Lung microvascular endothelial cell (primary cell): ENCODE results near the gene DNAH3. TPM values are rescaled to one million over a fixed set of nuclear protein-coding genes. Genes with fewer than 3 reads are reported as not detected.
A peak's percentile ranks its signal among the peaks of the same experiment; 100 is the strongest.
"Not testable (repeated sequence)": the region's sequence is repeated elsewhere in the genome, so short reads cannot be mapped to it uniquely, and the experiment has no call there.

Experiments used
- DNase-seq, 2 donors: peaks; one replicate each; pipeline versions ENCODE4 v3.0.0 to v3.0.0-alpha.2; 2010; ENCODE audit warnings: low read depth in 2 of 2
- total RNA-seq: library from RNA; depleted of rRNA; stranded (reverse); fragments of >200 nt; gene quantifications from 2 replicates; pipeline ENCODE4 v1.2.1, GENCODE V29; 2014

The DNAH3 gene
- total RNA-seq, 1 donor from 2014 or later, result not detected

- no peak for DNase-seq
Observed at GRCh38 chr16:20942256-20942655, 208.4 kb downstream of the DNAH3 start.

GRCh38 chr16:20941636-20941926 is 209.1 kb downstream of the DNAH3 start:
- no peak for DNase-seq

- DNase-seq, result no peak
Observed at GRCh38 chr16:20940871-20941635, 209.6 kb downstream of the DNAH3 start.

- no peak for DNase-seq
Observed at GRCh38 chr16:20939611-20940010, 211.0 kb downstream of the DNAH3 start.

DNA sequence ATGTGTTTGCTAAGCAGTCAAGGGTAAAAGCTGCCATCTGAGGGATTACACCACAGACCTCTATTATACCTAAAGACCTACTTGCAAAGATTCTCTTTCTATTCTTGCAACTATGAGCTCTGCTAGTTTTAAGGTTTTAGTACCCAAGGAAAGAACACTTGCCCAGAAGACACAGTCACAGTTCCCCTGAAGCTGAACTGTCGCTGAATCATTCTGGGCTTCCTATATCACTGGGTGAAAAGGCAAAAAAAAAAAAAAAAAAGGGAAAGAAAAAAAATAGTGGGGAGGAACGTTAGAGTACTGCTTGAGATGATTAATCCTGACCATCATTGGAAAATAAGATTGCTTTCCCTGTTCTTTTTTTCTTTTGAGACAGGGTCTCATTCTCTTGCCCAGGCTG is 212.2 kb downstream of the DNAH3 start:
- peak in 1 of 2 donors; percentile 63 for DNase-seq

- DNase-seq, result no peak
Observed at GRCh38 chr16:20937736-20938135, 212.9 kb downstream of the DNAH3 start.

DNA sequence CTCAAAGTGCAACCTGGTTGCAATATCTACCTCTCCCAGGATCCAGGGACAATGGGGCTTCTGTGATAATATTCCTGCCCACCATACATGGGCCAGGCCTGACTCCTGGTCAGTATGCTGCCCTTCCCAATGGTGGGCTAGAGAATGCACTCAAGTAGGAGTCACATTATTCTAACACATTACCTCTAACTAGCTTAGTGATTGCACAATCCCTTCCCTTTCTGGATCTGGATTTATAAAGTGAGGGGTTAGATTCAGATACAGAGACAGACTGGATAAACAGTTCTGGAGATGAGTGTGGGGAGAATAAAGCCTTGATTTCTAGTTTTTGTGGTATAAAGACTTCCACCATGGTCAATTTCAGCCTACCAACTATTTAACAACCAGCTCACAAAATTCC is 217.1 kb downstream of the DNAH3 start:
- DNase-seq, result no peak

GRCh38 chr16:20931066-20931600 is 219.5 kb downstream of the DNAH3 start:
- no peak for DNase-seq

DNA sequence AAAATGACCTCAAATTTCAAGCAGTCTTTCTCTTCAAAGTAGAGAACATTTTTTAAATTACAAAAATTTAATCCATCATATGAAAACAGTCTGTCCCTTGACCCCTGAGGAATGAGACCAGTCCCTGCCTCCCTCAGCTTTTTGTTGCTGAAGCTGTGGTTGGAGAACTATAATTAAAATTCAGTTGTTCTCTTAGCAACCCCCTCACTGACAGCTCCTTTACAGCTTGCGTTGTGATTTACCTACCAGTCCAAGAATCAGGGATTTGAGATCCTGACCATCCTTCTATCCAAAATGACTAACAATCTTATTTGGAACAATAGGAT is 220.3 kb downstream of the DNAH3 start:
- DNase-seq, result no peak

GRCh38 chr16:20929676-20930364 is 220.8 kb downstream of the DNAH3 start:
- not testable (repeated sequence) for DNase-seq

DNA sequence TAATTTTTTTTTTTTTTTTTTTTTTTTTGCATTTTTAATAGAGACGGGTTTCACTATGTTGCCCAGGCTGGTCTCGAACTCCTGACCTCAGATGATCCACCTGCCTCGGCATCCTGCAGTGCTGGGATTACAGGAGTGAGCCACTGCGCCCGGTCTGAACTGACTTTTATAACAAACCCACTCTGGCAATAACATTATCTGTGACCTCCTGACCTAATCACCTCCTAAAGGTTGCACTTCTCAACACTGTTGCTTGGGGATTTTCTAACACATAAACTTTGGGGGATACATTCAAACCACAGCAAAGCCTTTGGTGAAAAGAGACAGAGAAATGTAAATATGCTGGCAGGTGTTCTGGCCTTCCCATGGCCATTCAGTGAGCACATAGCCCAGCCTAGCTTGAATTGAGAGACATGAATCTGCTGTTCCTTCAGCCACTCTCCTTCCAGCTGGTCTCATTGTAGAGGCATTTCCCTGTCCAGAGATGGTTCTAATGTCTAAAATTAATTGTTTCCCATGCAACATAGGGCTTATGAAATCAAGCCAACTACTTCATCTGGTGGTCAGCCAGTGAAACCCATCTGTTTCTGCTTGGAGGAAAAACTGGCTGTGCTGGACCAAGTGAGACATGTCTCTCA is 221.8 kb downstream of the DNAH3 start:
- DNase-seq, result no peak

DNA sequence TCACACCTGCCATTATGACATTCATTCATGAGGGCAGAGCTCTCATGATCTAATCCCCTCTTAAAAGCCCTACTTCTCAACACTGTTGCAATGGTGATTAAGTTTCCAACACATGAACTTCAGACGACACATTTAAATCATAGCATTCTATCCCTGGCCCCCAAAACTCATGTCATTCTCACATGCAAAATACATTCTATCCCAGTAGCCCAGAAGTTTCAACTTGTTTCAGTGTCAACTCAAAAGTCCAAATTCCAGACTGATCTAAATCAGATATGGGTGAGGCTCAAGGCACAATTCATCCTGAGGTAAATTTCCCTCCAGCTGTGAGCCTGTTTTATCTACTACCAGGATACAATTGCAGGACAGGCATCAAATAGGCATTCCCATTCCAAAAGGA is 224.9 kb downstream of the DNAH3 start:
- DNase-seq, result no peak

GRCh38 chr16:20923876-20924275 is 226.8 kb downstream of the DNAH3 start:
- no peak for DNase-seq

DNA sequence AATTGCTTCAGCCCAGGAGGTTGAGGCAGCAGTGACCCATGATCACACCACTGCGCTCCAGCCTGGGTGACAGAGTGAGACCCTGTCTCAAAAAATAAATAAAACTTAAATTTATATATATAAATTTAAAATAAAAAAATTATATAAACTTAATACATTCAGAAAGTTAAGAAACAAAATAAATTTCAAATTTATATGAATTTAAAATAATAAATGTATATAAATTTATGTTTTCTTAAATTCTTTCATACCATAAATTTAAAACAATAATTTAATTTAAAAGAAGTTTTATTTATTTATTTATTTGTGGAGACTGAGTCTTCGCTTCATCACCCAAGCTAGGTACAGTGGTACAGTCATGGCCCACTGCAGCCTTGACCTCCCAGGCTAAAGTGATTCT is 229.8 kb downstream of the DNAH3 start:
- no peak for DNase-seq

DNA sequence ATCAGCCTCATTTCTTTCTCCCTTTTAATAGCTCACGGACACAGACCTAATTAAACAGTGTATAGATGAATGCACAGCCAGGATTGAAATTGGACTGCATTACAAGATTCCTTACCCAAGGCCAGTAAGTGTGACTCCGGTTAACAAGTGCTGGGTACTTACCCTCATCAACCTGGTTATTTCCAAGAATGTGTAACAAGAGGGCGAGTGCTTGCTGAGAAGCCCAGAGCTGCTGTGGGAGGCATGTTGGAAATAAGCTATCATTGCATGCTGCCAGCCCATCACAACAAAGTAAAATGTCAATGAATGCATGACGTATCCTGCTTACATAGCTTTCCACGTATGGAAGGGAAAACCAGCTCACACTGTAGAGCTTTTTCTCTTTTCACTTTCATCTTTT is 230.6 kb downstream of the DNAH3 start:
- no peak for DNase-seq

- DNase-seq, result peak in 1 of 2 donors; percentile 24
Observed at GRCh38 chr16:20918486-20919239, 232.0 kb downstream of the DNAH3 start.

DNA sequence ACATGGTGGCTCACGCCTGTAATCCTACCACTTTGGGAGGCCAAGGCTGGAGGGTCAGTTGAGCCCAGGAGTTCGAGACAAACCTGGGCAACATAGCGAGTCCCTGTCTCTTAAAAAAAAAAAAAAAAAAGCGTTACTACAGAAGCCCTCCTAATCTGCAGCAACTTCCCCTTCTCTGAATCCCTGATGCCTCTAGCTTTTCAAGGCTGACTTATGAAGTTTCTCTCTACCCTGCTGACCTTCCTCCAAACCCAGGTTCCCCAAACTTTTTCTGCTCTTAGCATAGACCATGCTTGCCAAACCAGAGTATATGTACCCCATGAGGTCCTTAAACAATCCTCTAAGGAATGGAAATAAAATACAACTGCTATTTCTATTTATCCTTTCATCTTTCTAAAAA is 233.7 kb downstream of the DNAH3 start:
- no peak for DNase-seq

GRCh38 chr16:20916289-20916688 is 234.4 kb downstream of the DNAH3 start:
- no peak for DNase-seq

DNA sequence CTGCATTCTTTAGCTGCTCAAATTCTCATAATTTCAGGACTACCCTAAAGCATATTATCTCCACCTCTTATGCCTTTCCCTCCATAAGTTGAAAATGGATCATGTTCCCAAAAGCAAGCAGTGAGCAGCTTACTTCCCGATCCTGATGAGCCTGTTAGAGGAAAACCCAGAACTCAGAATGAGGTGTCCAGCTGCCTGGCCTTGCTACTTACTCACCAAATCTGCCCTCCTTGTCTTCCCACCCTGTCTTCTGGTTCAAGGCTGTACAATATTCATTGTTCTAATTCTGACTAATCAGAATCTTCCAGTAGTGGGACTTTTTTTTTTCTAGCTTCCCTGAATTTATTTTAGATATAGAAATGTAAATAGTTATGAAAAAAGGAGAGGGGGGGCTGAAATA is 239.3 kb downstream of the DNAH3 start:
- peak in 1 of 2 donors; percentile 85 for DNase-seq

DNA sequence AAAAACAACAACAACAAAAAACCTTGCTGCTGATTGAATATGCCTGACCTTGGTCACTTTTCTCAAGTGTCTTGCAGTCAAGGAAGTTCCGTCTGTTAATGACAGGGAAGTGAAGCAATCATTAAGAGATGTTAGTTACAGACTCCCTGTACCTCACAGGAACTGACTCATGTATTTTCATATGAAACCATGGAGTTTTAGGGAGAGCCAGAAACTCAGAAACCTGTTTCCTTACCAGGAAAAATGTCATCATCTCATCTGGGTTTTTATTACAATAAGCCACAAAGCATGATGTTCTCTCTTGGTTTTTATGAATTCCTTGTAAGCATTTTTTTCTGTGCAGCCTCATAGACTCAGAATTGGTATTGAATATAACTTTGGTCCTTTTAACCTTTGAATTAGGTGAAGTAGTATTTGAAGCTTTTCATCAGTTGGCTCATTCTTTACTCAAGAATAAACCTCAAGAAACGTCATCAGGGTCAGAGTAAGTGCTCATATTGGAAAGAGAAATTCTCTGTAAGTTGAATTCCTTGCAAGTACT is 239.8 kb downstream of the DNAH3 start:
- peak; percentile 78 to 97 for DNase-seq

GRCh38 chr16:20906341-20907255 is 244.0 kb downstream of the DNAH3 start:
- peak; percentile 68 to 73 for DNase-seq
